ENCODE results near the gene PTPN9.
"Not testable (repeated sequence)": the region's sequence is repeated elsewhere in the genome, so short reads cannot be mapped to it uniquely, and the experiment has no call there.

PTPN9 gene

GRCh38 chr15:75582943-75583342 lies 3.8 kb upstream of the PTPN9 start:
- not testable (repeated sequence) for DNase-seq (ENCODE audit: low read depth)

- DNase-seq (ENCODE audit: low read depth): no peak
Measured at GRCh38 chr15:75578173-75578947, 755 bp downstream of the PTPN9 start.

GRCh38 chr15:75577401-75578172 lies 1.5 kb downstream of the PTPN9 start:
- peak; percentile 29 for DNase-seq (ENCODE audit: low read depth)

GRCh38 chr15:75573648-75574384 lies 5.3 kb downstream of the PTPN9 start:
- no peak for DNase-seq (ENCODE audit: low read depth)

GRCh38 chr15:75570126-75570845 lies 8.8 kb downstream of the PTPN9 start:
- no peak for DNase-seq (ENCODE audit: low read depth)

- DNase-seq (ENCODE audit: low read depth): peak; percentile 67
Measured at GRCh38 chr15:75565062-75565970, 13.8 kb downstream of the PTPN9 start.

- DNase-seq (ENCODE audit: low read depth): no peak
Measured at GRCh38 chr15:75561888-75562287, 17.2 kb downstream of the PTPN9 start.

GRCh38 chr15:75559360-75559759 lies 19.8 kb downstream of the PTPN9 start:
- not testable (repeated sequence) for DNase-seq (ENCODE audit: low read depth)

- not testable (repeated sequence) for DNase-seq (ENCODE audit: low read depth)
Measured at GRCh38 chr15:75558955-75559354, 20.2 kb downstream of the PTPN9 start.

- peak; percentile 24 for DNase-seq (ENCODE audit: low read depth)
Measured at GRCh38 chr15:75554717-75555116, 24.4 kb downstream of the PTPN9 start.

GRCh38 chr15:75553659-75554058 lies 25.5 kb downstream of the PTPN9 start:
- DNase-seq (ENCODE audit: low read depth): no peak

- peak; percentile 57 for DNase-seq (ENCODE audit: low read depth)
Measured at GRCh38 chr15:75551091-75551490, 28.0 kb downstream of the PTPN9 start.

GRCh38 chr15:75545064-75545463 lies 34.1 kb downstream of the PTPN9 start:
- no peak for DNase-seq (ENCODE audit: low read depth)

- DNase-seq (ENCODE audit: low read depth): no peak
Measured at GRCh38 chr15:75544359-75544758, 34.8 kb downstream of the PTPN9 start.

GRCh38 chr15:75542949-75543545 lies 36.1 kb downstream of the PTPN9 start:
- peak; percentile 24 for DNase-seq (ENCODE audit: low read depth)

GRCh38 chr15:75542386-75542797 lies 36.7 kb downstream of the PTPN9 start:
- peak; percentile 21 for DNase-seq (ENCODE audit: low read depth)

GRCh38 chr15:75538376-75538775 lies 40.7 kb downstream of the PTPN9 start:
- DNase-seq (ENCODE audit: low read depth): no peak

- peak; percentile 31 for DNase-seq (ENCODE audit: low read depth)
Measured at GRCh38 chr15:75533945-75534344, 45.2 kb downstream of the PTPN9 start.

GRCh38 chr15:75532413-75533250 lies 46.5 kb downstream of the PTPN9 start:
- DNase-seq (ENCODE audit: low read depth): peak; percentile 73

All from amniotic epithelial cell (primary cell).